Right lobe of liver (tissue), 4 donors: ENCODE measurements around the gene TBX2.

ENCODE experiments used
- POLR2A ChIP-seq: fragments of 450-650 bp; IDR thresholded peaks from one replicate; pipeline ENCODE4 v1.6.1; 2017; ENCODE audit warnings: antibody characterized with exemption, mild to moderate bottlenecking
- TF ChIP-seq, protein P1 (sequence below), 4 donors: fragments of 200-600 bp in 3 of 4; fragments of 450-650 bp in 1 of 4; IDR thresholded peaks; one replicate each; pipeline versions ENCODE4 v1.5.1 to v1.8.0; 2016 to 2022; ENCODE audit warnings: antibody characterized with exemption in 4 of 4, mild to moderate bottlenecking in 2 of 4
- donor health status: DM: no; HTN: no; CAD: no.
- donor health status: DM: no; HTN: no; CAD: no.
- donor health status: DM: no; HTN: yes; CAD: no.

DNA sequence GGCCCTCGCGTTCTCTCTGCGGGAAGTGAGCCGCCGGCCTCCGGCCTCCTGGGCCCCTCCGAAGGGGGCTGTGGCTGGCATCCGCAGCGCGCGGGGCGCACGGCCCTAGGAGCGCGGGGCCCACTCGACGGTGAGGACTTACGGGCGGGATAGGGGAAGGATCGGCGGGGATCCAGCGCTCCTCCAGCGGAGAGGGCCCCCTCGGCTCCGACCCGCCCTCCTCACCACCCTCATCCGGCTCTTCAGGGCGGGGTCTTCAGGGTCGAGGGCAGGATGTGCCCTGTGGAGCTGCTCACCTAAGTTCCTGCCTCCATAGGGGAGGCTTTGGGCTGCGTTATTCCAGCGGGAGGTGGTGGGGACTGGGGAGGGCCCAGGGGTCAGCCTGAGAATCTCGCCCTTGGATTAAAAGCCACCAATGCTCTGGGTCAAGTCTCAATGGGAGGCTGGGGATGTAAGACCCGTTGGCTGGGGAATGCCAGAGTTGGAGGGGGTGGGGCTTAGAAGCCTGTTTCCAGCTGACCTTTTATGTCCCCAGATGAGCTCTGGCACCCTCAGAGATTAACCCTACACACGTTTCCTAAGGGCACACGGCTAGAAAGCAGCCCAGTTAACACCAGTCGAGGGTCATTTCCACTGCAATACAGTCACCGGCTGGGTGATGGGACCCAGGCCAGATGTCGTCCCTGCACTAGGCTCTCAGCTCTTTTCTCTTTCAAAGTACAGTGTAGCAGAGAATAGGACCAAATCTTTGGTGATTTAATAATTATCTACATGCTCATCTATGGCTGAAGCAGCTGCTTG is 13.4 kb downstream of the TBX2 start:
- TF ChIP-seq, protein P1, sequence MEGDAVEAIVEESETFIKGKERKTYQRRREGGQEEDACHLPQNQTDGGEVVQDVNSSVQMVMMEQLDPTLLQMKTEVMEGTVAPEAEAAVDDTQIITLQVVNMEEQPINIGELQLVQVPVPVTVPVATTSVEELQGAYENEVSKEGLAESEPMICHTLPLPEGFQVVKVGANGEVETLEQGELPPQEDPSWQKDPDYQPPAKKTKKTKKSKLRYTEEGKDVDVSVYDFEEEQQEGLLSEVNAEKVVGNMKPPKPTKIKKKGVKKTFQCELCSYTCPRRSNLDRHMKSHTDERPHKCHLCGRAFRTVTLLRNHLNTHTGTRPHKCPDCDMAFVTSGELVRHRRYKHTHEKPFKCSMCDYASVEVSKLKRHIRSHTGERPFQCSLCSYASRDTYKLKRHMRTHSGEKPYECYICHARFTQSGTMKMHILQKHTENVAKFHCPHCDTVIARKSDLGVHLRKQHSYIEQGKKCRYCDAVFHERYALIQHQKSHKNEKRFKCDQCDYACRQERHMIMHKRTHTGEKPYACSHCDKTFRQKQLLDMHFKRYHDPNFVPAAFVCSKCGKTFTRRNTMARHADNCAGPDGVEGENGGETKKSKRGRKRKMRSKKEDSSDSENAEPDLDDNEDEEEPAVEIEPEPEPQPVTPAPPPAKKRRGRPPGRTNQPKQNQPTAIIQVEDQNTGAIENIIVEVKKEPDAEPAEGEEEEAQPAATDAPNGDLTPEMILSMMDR (IDR thresholded peaks at IDR 0.05), result no peak
- TF ChIP-seq POLR2A, result no peak
